Lower lobe of right lung (tissue), 2 donors: ENCODE measurements around the gene CYBA. TPM values are rescaled to one million over a fixed set of nuclear protein-coding genes. Genes with fewer than 3 reads are reported as not detected.

ENCODE experiments used
- ATAC-seq, 2 donors: fragments of 200-7000 bp; cut with Tn5 transposase; one replicate each; pipeline ENCODE4 v1.9.1; 2020 to 2022; ENCODE audit warnings: mild to moderate bottlenecking in 2 of 2, moderate library complexity in 2 of 2
- DNase-seq: peaks from one replicate; pipeline ENCODE4 v3.0.0-alpha.2; 2020
- H3K27ac ChIP-seq: fragments of 200-600 bp; one replicate; pipeline ENCODE4 v1.8.0; 2022
- H3K27me3 ChIP-seq: fragments of 200-600 bp; one replicate; pipeline ENCODE4 v1.8.0; 2022; ENCODE audit warnings: low read depth
- H3K36me3 ChIP-seq: fragments of 200-600 bp; one replicate; pipeline ENCODE4 v1.8.0; 2022; ENCODE audit warnings: mild to moderate bottlenecking
- H3K4me1 ChIP-seq: fragments of 200-600 bp; one replicate; pipeline ENCODE4 v1.8.0; 2022
- H3K4me3 ChIP-seq: fragments of 200-600 bp; one replicate; pipeline ENCODE4 v1.8.0; 2022; ENCODE audit warnings: mild to moderate bottlenecking
- H3K9me3 ChIP-seq: fragments of 200-600 bp; one replicate; pipeline ENCODE4 v1.8.0; 2022
- intact Hi-C: fragments of 100-400 bp; cut with DNase I; formaldehyde crosslinking; loops from one replicate; pipeline ENCODE4 v1.11.0; 2022
- total RNA-seq: library from RNA; stranded (reverse); fragmentation: NEBNext Ultra II Directional; extraction: Animal tissue kit (Norgen Biotek cat#: 25700); gene quantifications from one replicate; pipeline ENCODE4 v1.2.1, GENCODE V29; 2021
- TF ChIP-seq, protein P1 (sequence below): fragments of 200-600 bp; IDR thresholded peaks from one replicate; pipeline ENCODE4 v1.8.0; 2022; ENCODE audit warnings: antibody characterized with exemption, mild to moderate bottlenecking
- donor health status: DM: no; HTN: yes; CAD: no; lungs with severe emphysema.

The CYBA gene
- total RNA-seq, 1 donor from 2014 or later = 371 TPM

DNA sequence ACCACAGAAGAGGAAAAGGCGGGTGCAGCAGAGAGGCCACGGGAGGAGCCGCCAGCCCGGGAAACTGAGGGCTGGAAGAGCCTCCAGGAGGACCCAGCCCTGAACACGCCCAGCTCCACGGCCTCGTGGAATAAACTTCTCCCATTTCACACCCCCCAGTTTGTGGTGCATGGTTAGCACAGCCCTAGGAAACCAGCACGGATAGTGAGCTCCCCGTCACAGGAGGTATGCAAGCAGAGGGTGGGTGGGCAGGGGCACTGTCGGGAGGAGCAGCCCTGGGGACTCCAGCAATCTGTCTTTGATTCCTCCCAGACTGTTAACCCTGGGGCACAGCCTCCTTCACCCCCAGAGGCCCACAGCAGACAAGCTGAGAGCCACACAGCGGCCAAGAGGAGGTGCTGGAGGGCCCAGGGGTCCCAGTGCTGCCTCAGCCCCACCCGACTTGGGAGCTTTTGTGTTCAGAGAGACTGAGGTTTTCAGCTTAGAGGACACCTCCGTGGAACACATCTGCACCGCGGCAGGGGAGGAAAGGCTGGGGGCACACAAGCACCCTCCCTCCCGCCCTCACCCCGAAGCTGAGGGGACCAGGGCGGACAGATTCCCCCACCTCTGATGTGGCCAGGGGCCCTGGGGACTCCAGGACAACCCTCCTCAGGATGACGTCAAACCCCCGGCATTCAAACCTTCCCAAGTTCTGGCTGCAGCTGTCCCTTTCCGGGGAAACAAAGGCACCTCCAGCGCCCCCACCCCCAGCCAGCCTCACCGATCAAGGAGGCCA lies 14.2 kb downstream of the CYBA start:
- no peak overlapping the region for H3K27ac ChIP-seq
- H3K4me1 ChIP-seq = peaks cover 34% of the 10 kb centered on the region
- peaks cover 22% of the 10 kb centered on the region for H3K36me3 ChIP-seq
- H3K27me3 ChIP-seq = peaks cover 48% of the 10 kb centered on the region
- intact Hi-C loops = no loop called here
- H3K4me3 ChIP-seq = no peak overlapping the region
- H3K9me3 ChIP-seq = no peaks in the 10 kb centered on the region
- no peak for ATAC-seq
- DNase-seq = no peak
- TF ChIP-seq, protein P1, sequence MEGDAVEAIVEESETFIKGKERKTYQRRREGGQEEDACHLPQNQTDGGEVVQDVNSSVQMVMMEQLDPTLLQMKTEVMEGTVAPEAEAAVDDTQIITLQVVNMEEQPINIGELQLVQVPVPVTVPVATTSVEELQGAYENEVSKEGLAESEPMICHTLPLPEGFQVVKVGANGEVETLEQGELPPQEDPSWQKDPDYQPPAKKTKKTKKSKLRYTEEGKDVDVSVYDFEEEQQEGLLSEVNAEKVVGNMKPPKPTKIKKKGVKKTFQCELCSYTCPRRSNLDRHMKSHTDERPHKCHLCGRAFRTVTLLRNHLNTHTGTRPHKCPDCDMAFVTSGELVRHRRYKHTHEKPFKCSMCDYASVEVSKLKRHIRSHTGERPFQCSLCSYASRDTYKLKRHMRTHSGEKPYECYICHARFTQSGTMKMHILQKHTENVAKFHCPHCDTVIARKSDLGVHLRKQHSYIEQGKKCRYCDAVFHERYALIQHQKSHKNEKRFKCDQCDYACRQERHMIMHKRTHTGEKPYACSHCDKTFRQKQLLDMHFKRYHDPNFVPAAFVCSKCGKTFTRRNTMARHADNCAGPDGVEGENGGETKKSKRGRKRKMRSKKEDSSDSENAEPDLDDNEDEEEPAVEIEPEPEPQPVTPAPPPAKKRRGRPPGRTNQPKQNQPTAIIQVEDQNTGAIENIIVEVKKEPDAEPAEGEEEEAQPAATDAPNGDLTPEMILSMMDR = no peak

DNA sequence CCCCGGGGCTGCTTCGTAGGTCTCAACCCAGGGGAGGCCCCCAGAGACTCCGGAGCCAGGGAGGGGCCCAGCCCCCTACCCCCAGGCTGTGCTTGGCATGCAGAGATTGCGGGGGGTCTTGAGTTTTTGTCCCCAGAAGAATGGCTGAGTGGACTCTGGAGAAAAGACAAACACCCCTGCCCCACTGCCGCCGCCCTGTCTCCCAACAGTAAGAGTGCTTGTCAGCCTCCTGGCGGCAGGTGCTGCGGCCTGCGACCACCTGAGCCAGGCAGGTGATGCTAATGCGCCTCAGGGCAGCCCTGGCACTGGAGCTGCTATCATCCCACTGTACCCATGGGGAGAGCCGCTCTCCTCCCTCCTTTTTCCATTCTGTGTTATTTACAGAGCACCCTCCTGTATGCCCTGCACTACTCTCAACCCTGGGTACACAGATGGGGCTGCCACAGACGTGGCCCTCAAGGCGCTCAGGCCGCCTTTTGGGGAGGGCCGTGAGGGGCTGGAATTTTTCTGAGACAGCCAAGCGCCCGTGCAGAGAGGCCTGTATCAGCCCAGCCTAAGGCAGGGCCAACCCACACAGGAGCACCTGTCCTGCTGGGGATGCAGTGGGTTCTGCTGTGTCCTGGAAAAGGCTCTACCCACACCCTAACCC lies 15.1 kb downstream of the CYBA start:
- no peaks in the 10 kb centered on the region for H3K9me3 ChIP-seq
- H3K4me1 ChIP-seq = peaks cover 34% of the 10 kb centered on the region
- no peak for DNase-seq
- TF ChIP-seq, protein P1 = no peak
- intact Hi-C loops = no loop called here
- no peak for ATAC-seq
- no peak overlapping the region for H3K4me3 ChIP-seq
- H3K27ac ChIP-seq = no peak overlapping the region
- peaks cover 31% of the 10 kb centered on the region for H3K36me3 ChIP-seq
- peaks cover 46% of the 10 kb centered on the region for H3K27me3 ChIP-seq

DNA sequence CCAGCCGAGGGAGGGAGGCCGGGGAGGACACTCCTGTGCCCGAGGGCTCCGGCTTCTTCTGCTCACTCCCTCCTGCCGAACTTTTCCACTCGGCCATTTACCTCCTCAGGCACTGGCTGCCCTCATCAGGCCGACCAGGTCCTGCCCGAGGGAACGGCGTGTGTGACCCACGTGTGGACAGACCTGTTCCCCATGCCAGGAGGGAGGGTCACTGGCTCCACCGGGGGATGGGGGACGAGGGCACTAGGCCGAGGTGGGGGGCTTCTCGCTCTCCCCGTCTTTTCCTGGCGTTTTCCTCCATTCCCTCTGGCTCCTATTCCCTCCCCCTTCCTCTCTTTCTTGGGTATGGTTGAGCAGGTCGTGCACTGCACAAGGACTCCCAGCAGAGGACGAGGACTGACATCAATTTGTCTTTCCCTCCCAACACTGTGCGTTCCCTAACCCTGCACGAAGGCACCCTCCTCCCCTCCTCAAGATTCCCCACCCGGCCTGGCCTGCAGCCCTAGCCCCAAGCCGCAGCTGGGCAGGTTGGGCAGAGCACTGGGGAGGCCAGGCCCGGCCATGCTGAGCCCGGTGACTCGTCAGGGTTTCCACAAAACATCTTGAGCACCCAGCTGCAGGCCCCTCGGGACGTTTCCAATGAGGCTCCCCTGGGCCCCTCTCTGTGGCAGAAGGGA lies 15.7 kb downstream of the CYBA start:
- Histone ChIP-seq H3K27me3 (peaks cover 39% of the 10 kb centered on the region), H3K27ac (peak overlapping the region; percentile 66), H3K36me3 (peaks cover 38% of the 10 kb centered on the region), H3K4me1 (peaks cover 34% of the 10 kb centered on the region), H3K9me3 (no peaks in the 10 kb centered on the region), H3K4me3 (peak overlapping the region; percentile 57)
- TF ChIP-seq, protein P1 = no peak
- intact Hi-C loops = no loop called here
- DNase-seq (no peak), ATAC-seq (no peak)

DNA sequence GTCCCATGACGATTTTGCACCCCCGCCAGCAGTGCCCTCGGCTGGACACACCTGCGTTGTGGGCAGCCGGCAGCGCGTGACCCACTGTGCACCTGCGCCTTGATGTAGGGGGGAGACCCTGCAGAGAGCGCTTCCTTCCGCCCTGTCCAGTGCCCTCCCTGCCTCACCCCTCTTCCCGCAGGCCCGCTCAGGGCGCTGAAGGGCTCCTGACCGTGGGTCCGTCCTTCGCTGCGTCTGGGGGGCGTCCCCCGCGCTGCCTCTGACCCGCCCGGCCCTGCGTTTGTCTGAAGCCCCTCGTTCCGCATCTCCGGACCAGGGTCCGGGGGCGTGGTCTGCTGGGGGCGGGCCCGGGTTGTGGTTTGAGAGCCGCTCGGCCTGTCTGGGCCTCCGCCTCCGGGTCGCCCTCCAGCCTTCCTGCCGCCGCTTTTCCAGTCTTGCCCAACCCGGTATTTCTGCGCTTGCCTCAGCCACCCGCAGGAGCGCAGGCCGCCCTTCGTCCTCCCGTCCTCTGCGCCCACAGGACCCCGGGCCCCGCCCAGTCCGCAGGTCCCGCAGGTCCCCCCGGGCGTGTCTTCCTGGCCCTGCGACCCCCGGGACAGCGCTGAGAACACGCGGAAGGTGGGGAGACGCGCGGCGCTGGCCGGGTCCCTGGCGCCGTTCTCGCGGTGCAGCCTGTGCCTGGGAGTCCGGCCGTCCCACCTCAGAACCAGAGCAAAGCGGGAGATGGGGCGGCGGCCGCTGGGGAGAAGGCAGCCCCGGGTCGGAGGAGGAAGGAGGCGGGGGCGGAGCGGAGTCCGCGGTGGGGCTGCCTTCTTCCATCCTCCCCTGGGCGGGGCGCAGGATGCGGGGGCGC lies 16.5 kb downstream of the CYBA start:
- peak; percentile 82 for DNase-seq
- Histone ChIP-seq H3K27me3 (peaks cover 32% of the 10 kb centered on the region), H3K9me3 (no peaks in the 10 kb centered on the region), H3K27ac (peak overlapping the region; percentile 66), H3K36me3 (peaks cover 45% of the 10 kb centered on the region), H3K4me1 (peaks cover 28% of the 10 kb centered on the region), H3K4me3 (peak overlapping the region; percentile 57)
- TF ChIP-seq, protein P1 = no peak
- ATAC-seq = peak; percentile 69 to 71
- intact Hi-C loops = no loop called here

DNA sequence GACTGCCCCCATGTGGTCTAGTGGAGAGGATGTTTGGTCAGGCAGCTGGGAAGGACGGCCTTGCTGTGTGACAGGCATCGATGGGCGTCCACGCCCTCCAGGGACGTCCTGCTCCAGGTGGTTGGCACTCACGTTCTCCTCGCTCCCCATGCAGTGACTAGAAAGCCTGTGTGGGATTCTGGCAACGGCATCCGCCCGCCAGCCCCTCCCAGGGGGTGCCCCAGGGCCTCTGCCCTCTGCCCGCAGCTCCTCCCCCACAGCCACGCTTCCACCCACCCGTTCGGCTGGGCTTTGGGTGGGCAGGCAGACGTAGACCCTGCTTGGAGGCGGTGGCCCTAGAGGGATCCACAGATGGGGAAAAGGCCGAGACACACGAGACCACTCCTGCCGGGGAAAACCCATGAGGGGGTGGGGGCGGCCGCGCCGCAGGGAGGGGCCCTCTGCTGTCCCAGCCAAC lies 17.1 kb downstream of the CYBA start:
- peak overlapping the region; percentile 57 for H3K4me3 ChIP-seq
- TF ChIP-seq, protein P1 = peak; percentile 29
- intact Hi-C loops = no loop called here
- no peaks in the 10 kb centered on the region for H3K9me3 ChIP-seq
- peaks cover 52% of the 10 kb centered on the region for H3K36me3 ChIP-seq
- H3K27me3 ChIP-seq = peaks cover 25% of the 10 kb centered on the region
- DNase-seq = peak; percentile 62
- ATAC-seq = peak; percentile 45 to 58
- peaks cover 22% of the 10 kb centered on the region for H3K4me1 ChIP-seq
- peak overlapping the region; percentile 66 for H3K27ac ChIP-seq
